Measurements from ENCODE around the gene RUBCNL. TPM values are rescaled to one million over a fixed set of nuclear protein-coding genes. Genes with fewer than 3 reads are reported as not detected.

Gene RUBCNL
- total RNA-seq, 4 donors from 2014 or later = 0.42 to 0.78 TPM; not detected in 2

- intact Hi-C loops (cut with DNase I; ENCODE audit: low total_unique reads) = no loop called here
- no peaks in the 10 kb centered on the region for H3K9me3 ChIP-seq
- H3K27me3 ChIP-seq = no peaks in the 10 kb centered on the region
- H3K4me1 ChIP-seq = no peaks in the 10 kb centered on the region
- H3K27ac ChIP-seq = no peak overlapping the region
- no peak overlapping the region for H3K4me3 ChIP-seq
- no peaks in the 10 kb centered on the region for H3K36me3 ChIP-seq
- TF ChIP-seq POLR2A (IDR thresholded peaks at IDR 0.05) = no peak
- TF ChIP-seq, protein P1, sequence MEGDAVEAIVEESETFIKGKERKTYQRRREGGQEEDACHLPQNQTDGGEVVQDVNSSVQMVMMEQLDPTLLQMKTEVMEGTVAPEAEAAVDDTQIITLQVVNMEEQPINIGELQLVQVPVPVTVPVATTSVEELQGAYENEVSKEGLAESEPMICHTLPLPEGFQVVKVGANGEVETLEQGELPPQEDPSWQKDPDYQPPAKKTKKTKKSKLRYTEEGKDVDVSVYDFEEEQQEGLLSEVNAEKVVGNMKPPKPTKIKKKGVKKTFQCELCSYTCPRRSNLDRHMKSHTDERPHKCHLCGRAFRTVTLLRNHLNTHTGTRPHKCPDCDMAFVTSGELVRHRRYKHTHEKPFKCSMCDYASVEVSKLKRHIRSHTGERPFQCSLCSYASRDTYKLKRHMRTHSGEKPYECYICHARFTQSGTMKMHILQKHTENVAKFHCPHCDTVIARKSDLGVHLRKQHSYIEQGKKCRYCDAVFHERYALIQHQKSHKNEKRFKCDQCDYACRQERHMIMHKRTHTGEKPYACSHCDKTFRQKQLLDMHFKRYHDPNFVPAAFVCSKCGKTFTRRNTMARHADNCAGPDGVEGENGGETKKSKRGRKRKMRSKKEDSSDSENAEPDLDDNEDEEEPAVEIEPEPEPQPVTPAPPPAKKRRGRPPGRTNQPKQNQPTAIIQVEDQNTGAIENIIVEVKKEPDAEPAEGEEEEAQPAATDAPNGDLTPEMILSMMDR (IDR thresholded peaks at IDR 0.05 in 4 of 5, conservative IDR thresholded peaks at IDR 0.05 in 1 of 5) = no peak
- DNase-seq (no peak), ATAC-seq (no peak)
- in situ Hi-C loops (cut with MboI; ENCODE audit: low sequenced_read_pairs in 4 of 4) = no loop called here
Measured at GRCh38 chr13:46307554-46307953, 79.5 kb downstream of the RUBCNL start.

GRCh38 chr13:46304546-46304945, 82.5 kb downstream of the RUBCNL start:
- ATAC-seq = no peak
- Histone ChIP-seq H3K4me3 (no peak overlapping the region), H3K27ac (no peak overlapping the region), H3K36me3 (no peaks in the 10 kb centered on the region), H3K9me3 (no peaks in the 10 kb centered on the region), H3K4me1 (no peaks in the 10 kb centered on the region), H3K27me3 (no peaks in the 10 kb centered on the region)
- in situ Hi-C loops (cut with MboI; ENCODE audit: low sequenced_read_pairs in 4 of 4) = no loop called here
- no peak for DNase-seq
- TF ChIP-seq, protein P1 (IDR thresholded peaks at IDR 0.05 in 4 of 5, conservative IDR thresholded peaks at IDR 0.05 in 1 of 5) = no peak
- no peak for TF ChIP-seq POLR2A (IDR thresholded peaks at IDR 0.05)
- intact Hi-C loops (cut with DNase I; ENCODE audit: low total_unique reads) = no loop called here

DNA sequence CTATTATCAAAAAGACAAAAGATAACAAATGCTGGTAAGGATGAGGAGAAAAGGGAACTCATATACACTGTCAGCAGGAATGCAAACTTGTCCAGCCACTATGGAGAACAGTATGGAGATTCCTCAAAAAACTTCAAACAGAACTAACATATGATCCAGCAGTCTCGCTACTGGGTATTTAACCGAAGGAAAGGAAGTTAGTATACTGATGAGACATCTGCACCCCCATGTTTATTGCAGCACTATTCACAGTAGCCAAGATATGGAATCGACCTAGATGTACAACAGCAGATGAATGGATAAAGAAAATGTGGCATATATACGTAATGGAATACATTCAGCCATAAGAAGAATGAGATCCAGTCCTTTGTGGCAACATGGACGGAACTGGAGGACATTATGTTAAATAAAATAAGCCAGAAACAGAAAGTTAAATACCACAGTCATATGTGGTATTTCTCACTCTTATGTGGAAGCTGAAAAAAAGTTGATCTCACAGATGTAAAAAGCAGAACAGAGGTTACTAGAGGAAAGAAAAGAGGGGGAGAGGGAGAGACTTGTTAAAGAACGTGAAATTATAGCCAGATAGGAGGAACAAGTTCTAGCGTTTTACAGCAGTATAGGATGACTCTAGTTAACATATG, 83.2 kb downstream of the RUBCNL start:
- Histone ChIP-seq H3K27me3 (no peaks in the 10 kb centered on the region), H3K4me1 (no peaks in the 10 kb centered on the region), H3K4me3 (no peak overlapping the region), H3K9me3 (no peaks in the 10 kb centered on the region), H3K27ac (no peak overlapping the region), H3K36me3 (no peaks in the 10 kb centered on the region)
- intact Hi-C loops (cut with DNase I; ENCODE audit: low total_unique reads) (no loop called here), in situ Hi-C loops (cut with MboI; ENCODE audit: low sequenced_read_pairs in 4 of 4) (no loop called here)
- ATAC-seq (no peak), DNase-seq (no peak)
- no peak for TF ChIP-seq POLR2A (IDR thresholded peaks at IDR 0.05)
- TF ChIP-seq, protein P1 (IDR thresholded peaks at IDR 0.05 in 4 of 5, conservative IDR thresholded peaks at IDR 0.05 in 1 of 5) = no peak

DNA sequence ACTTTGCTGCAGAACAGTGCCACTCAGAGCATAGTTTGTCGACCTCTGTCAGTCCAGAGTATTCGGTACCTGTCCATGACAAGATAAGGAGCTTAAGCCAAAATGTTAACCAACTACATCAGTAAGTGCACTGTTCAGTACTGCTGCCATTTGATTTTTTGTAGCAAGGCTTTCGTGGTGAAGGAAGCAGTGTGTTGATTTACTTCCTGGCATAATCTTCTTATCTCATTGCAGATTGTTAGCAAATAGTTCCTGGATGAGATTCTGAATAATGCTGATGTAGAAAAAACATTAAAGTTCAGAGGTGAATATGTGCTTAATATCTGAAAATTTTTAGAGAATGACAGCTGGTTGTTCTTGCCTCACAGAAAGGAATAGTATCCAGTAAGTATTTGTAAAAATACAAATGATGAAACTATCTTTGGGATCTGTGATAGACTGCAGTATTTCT, 89.7 kb downstream of the RUBCNL start:
- Histone ChIP-seq H3K27me3 (no peaks in the 10 kb centered on the region), H3K4me1 (no peaks in the 10 kb centered on the region), H3K36me3 (no peaks in the 10 kb centered on the region), H3K27ac (no peak overlapping the region), H3K4me3 (no peak overlapping the region), H3K9me3 (no peaks in the 10 kb centered on the region)
- no peak for ATAC-seq
- DNase-seq = no peak
- TF ChIP-seq POLR2A (IDR thresholded peaks at IDR 0.05) = no peak
- TF ChIP-seq, protein P1 (IDR thresholded peaks at IDR 0.05 in 4 of 5, conservative IDR thresholded peaks at IDR 0.05 in 1 of 5) = no peak
- intact Hi-C loops (cut with DNase I; ENCODE audit: low total_unique reads) = no loop called here
- in situ Hi-C loops (cut with MboI; ENCODE audit: low sequenced_read_pairs in 4 of 4) = no loop called here

DNA sequence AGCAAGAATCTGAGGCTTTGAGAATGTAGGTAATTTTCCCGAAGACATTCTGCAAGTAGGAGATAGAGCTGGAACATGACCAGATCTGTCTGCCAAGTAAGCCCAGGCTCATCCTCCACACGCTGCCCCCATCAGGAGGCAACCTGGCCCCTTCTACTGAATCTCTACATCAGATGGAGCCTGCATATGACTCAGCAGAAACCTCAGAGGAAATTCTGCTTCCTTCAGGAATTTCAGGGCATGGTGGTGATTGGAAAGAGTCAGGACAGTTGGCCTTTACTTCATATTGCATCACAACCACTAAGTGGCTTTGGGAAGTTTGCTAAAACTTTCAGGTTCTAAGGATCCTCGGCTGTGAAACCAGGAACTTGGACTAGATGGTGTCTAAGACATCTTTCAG, 90.1 kb downstream of the RUBCNL start:
- TF ChIP-seq POLR2A (IDR thresholded peaks at IDR 0.05) = no peak
- TF ChIP-seq, protein P1 (IDR thresholded peaks at IDR 0.05 in 4 of 5, conservative IDR thresholded peaks at IDR 0.05 in 1 of 5) = no peak
- intact Hi-C loops (cut with DNase I; ENCODE audit: low total_unique reads) (no loop called here), in situ Hi-C loops (cut with MboI; ENCODE audit: low sequenced_read_pairs in 4 of 4) (no loop called here)
- Histone ChIP-seq H3K4me3 (no peak overlapping the region), H3K4me1 (no peaks in the 10 kb centered on the region), H3K27ac (no peak overlapping the region), H3K27me3 (no peaks in the 10 kb centered on the region), H3K9me3 (no peaks in the 10 kb centered on the region), H3K36me3 (no peaks in the 10 kb centered on the region)
- no peak for ATAC-seq
- no peak for DNase-seq

Data from gastrocnemius medialis (tissue), 4 donors.